IMR-90 (cell line): ENCODE data around the gene TRPM1. TPM values are rescaled to one million over a fixed set of nuclear protein-coding genes. Genes with fewer than 3 reads are reported as not detected.

Experiments
- ATAC-seq: fragments of 200-7000 bp; cut with Tn5 transposase; 2 replicates; pipeline ENCODE4 v1.9.1; 2020; ENCODE audit warnings: low read depth, mild to moderate bottlenecking, moderate library complexity
- BruUV-seq: library from RNA; stranded (reverse); fragments of 400-500 nt; replicated peaks from 2 replicates; lab custom pipeline; 2021; lab: Mats Ljungman, UMichigan
- CTCF ChIA-PET: fragments of 300-600 bp; formaldehyde crosslinking; extraction: SDS; loops from one replicate; lab custom pipeline; 2021; ENCODE audit warnings: antibody characterized with exemption; lab: Yijun Ruan, JAX
- POLR2A ChIA-PET: fragments of 300-600 bp; sonication (Branson Sonifier 250); formaldehyde crosslinking; loops from one replicate; lab custom pipeline; 2022; ENCODE audit warnings: antibody characterized with exemption; ENCODE audit not compliant: unreplicated experiment; lab: Charles Lee
- DNase-seq: peaks from one replicate; pipeline ENCODE4 v3.0.0; 2013
- H2AFZ ChIP-seq: replicated peaks from 2 replicates; pipeline ENCODE3; 2013; ENCODE audit warnings: low read length, mild to moderate bottlenecking; ENCODE audit not compliant: poor library complexity
- H2AK5ac ChIP-seq: 2 replicates; pipeline ENCODE4 v1.6.1; 2013; ENCODE audit warnings: low read depth, low read length, inconsistent platforms
- H2AK9ac ChIP-seq: replicated peaks from 2 replicates; pipeline ENCODE3; 2013; ENCODE audit warnings: mild to moderate bottlenecking, low read depth, low read length, moderate library complexity; ENCODE audit not compliant: poor library complexity
- H2BK120ac ChIP-seq: 2 replicates; pipeline ENCODE4 v1.6.1; 2013; ENCODE audit warnings: low read depth, low read length, inconsistent platforms
- H2BK15ac ChIP-seq: 3 replicates; pipeline ENCODE4 v1.6.1; 2013; ENCODE audit warnings: low read depth, low read length, inconsistent platforms
- H2BK20ac ChIP-seq: 2 replicates; pipeline ENCODE4 v1.6.1; 2013; ENCODE audit warnings: low read depth, mild to moderate bottlenecking, inconsistent platforms, low read length, moderate library complexity
- H2BK5ac ChIP-seq: 2 replicates; pipeline ENCODE4 v1.6.1; 2013; ENCODE audit warnings: mild to moderate bottlenecking, low read depth, low read length, inconsistent platforms; ENCODE audit not compliant: poor library complexity, severe bottlenecking
- H3K14ac ChIP-seq: replicated peaks from 2 replicates; pipeline ENCODE4 v1.6.1; 2013; ENCODE audit warnings: low read depth, low read length, inconsistent platforms
- H3K18ac ChIP-seq: 2 replicates; pipeline ENCODE4 v1.6.1; 2013; ENCODE audit warnings: low read depth, low read length, control low read depth
- H3K23ac ChIP-seq: 2 replicates; pipeline ENCODE4 v1.6.1; 2013; ENCODE audit warnings: low read depth, low read length, inconsistent platforms
- H3K27ac ChIP-seq: 2 replicates; pipeline ENCODE4 v1.5.1; 2013; ENCODE audit warnings: mild to moderate bottlenecking, control low read depth, low read length; ENCODE audit not compliant: insufficient read depth
- H3K27me3 ChIP-seq: 2 replicates; pipeline ENCODE4 v1.6.1; 2013; ENCODE audit warnings: low read length; ENCODE audit not compliant: control insufficient read depth, insufficient read depth
- H3K36me3 ChIP-seq: 2 replicates; pipeline ENCODE4 v1.6.1; 2013; ENCODE audit warnings: low read length, mixed read lengths; ENCODE audit not compliant: control insufficient read depth, insufficient read depth
- H3K4ac ChIP-seq: 2 replicates; pipeline ENCODE4 v1.6.1; 2013; ENCODE audit warnings: low read depth, low read length, inconsistent platforms
- H3K4me1 ChIP-seq: 2 replicates; pipeline ENCODE4 v1.6.1; 2013; ENCODE audit warnings: low read length, mixed read lengths; ENCODE audit not compliant: control insufficient read depth, insufficient read depth
- H3K4me2 ChIP-seq: 2 replicates; pipeline ENCODE4 v1.6.1; 2013; ENCODE audit warnings: low read depth, mild to moderate bottlenecking, control low read depth, low read length, moderate library complexity
- H3K4me3 ChIP-seq: 2 replicates; pipeline ENCODE4 v1.5.1; 2013; ENCODE audit warnings: low read depth, mild to moderate bottlenecking, control low read depth, low read length, moderate library complexity; ENCODE audit not compliant: insufficient read depth
- H3K56ac ChIP-seq: 2 replicates; pipeline ENCODE4 v1.6.1; 2013; ENCODE audit warnings: low read length, inconsistent platforms; ENCODE audit not compliant: insufficient read depth; ENCODE audit errors: extremely low read depth
- H3K79me1 ChIP-seq, 2 experiments: 2 replicates each; pipeline ENCODE4 v1.6.1; 2013; ENCODE audit warnings: low read length in 2 of 2, inconsistent platforms in 1 of 2, low read depth in 1 of 2
- H3K9ac ChIP-seq: 2 replicates; pipeline ENCODE4 v1.6.1; 2013; ENCODE audit warnings: low read depth, low read length, control low read depth
- H3K9me1 ChIP-seq: 2 replicates; pipeline ENCODE4 v1.6.1; 2013; ENCODE audit warnings: low read length, inconsistent platforms; ENCODE audit not compliant: insufficient read depth
- H3K9me3 ChIP-seq: 2 replicates; pipeline ENCODE4 v1.6.1; 2013; ENCODE audit warnings: low read length; ENCODE audit not compliant: control insufficient read depth, insufficient read depth
- H4K20me1 ChIP-seq: 2 replicates; pipeline ENCODE4 v1.6.1; 2013; ENCODE audit warnings: low read length, inconsistent platforms; ENCODE audit not compliant: insufficient read depth
- H4K5ac ChIP-seq: 2 replicates; pipeline ENCODE4 v1.6.1; 2013; ENCODE audit warnings: mild to moderate bottlenecking, low read depth, low read length, control low read depth
- H4K8ac ChIP-seq, 2 experiments: 2 replicates each; pipeline ENCODE4 v1.6.1; 2013; ENCODE audit warnings: low read depth in 2 of 2, low read length in 2 of 2, control low read depth in 1 of 2, inconsistent platforms in 1 of 2
- H4K91ac ChIP-seq: 2 replicates; pipeline ENCODE4 v1.6.1; 2013; ENCODE audit warnings: low read depth, low read length, inconsistent platforms; ENCODE audit not compliant: insufficient read depth
- CEBPB ChIP-seq: IDR thresholded peaks from 2 replicates; pipeline ENCODE4 v1.6.1; 2012; ENCODE audit warnings: low read depth, low read length, improper control_type of control experiment
- MAFK ChIP-seq: IDR thresholded peaks from 2 replicates; pipeline ENCODE4 v1.6.1; 2012; ENCODE audit warnings: low read depth, low read length, improper control_type of control experiment
- MAZ ChIP-seq: IDR thresholded peaks from 2 replicates; pipeline ENCODE4 v1.6.1; 2012; ENCODE audit warnings: low read depth, mild to moderate bottlenecking, low read length, improper control_type of control experiment, moderate library complexity, borderline replicate concordance
- POLR2A ChIP-seq: IDR thresholded peaks from 2 replicates; pipeline ENCODE4 v1.6.1; 2012; ENCODE audit warnings: mild to moderate bottlenecking, low read depth, low read length
- RAD21 ChIP-seq: IDR thresholded peaks from 2 replicates; pipeline ENCODE4 v1.6.1; 2012; ENCODE audit warnings: low read length, improper control_type of control experiment
- WGBS, 2 experiments: methylation state at CpG; one replicate each; pipeline versions ENCODE4 v1.1.5 to v1.1.7; 2013; ENCODE audit warnings: missing lambda C conversion rate in 2 of 2; ENCODE audit not compliant: insufficient read length in 1 of 2; ENCODE audit errors: extremely low coverage in 2 of 2; 5-methylcytosine and 5-hydroxymethylcytosine counted together
- dilution Hi-C: fragments of 300-500 bp; cut with HindIII; formaldehyde crosslinking; loops from one replicate; pipeline ENCODE4 v1.14.3; 2018; ENCODE audit warnings: low sequenced_read_pairs; ENCODE audit not compliant: unreplicated experiment
- in situ Hi-C: fragments of 300-500 bp; cut with MboI; formaldehyde crosslinking; loops from 3 replicates; pipeline ENCODE4 v1.14.3; 2019; ENCODE audit warnings: low sequenced_read_pairs, inconsistent platforms, mixed read lengths
- intact Hi-C: fragments of 100-400 bp; cut with micrococcal nuclease; formaldehyde crosslinking; loops from 2 replicates; pipeline ENCODE4 v1.10.0; 2022
- polyA plus RNA-seq, 3 experiments: library from polyadenylated mRNA; depleted of rRNA; stranded (reverse); fragments of >200 nt; gene quantifications; 2 replicates each; pipeline ENCODE4 v1.2.3, GENCODE V29; 2012; ENCODE audit warnings: low replicate concordance in 1 of 3
- total RNA-seq: library from RNA; depleted of rRNA; stranded (reverse); fragments of >200 nt; gene quantifications from 2 replicates; pipeline ENCODE4 v1.2.3, GENCODE V29; 2012
- TF ChIP-seq, protein P1 (sequence below): fragments of 150-350 bp; IDR thresholded peaks from 2 replicates; pipeline ENCODE4 v1.6.1; 2016; ENCODE audit warnings: low read depth, mild to moderate bottlenecking, low read length, moderate library complexity, borderline replicate concordance

The TRPM1 gene
- total and polyA plus RNA-seq, 2 of the 4 experiments (the other 2 are of a cell fraction) = not detected

DNA sequence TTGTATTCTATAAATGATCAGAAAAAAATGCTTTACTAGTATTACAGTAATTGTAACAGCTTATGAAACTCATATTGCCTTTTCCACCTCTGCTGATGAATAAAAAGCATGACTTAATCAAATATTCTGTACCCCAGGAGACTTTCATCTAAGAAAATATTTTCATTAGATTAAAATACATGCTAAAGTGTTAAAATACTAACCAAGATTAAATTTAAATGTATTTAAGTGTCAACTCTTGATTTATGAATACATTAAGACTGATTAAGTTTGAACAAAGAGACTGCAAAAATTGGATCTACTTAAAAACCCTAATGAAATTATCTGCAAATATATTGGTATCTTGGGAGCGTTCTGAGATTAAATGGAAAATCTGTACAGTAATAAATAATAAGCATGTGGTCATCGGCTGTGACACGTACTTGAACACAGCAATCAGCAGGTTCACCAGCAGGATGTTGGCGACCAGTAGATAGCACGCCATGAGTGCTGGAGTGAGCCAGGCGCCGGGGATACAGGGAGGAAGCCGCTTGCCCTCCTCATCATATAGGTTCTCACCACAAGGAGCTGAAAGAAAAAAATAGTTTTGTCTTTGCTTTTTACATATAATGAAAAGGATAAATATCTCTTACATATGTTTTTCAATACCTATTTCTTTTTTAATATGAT lies 73.5 kb downstream of the TRPM1 start:
- no peak overlapping the region for H2AK9ac ChIP-seq
- no peaks in the 10 kb centered on the region for H3K27me3 ChIP-seq
- H2BK20ac ChIP-seq = peak overlapping the region; percentile 5; the same call in 1 of the 2 replicates
- TF ChIP-seq POLR2A = no peak
- no peak for TF ChIP-seq MAZ
- no peak for TF ChIP-seq RAD21
- no peak for TF ChIP-seq CEBPB
- TF ChIP-seq MAFK = no peak
- TF ChIP-seq, protein P1, sequence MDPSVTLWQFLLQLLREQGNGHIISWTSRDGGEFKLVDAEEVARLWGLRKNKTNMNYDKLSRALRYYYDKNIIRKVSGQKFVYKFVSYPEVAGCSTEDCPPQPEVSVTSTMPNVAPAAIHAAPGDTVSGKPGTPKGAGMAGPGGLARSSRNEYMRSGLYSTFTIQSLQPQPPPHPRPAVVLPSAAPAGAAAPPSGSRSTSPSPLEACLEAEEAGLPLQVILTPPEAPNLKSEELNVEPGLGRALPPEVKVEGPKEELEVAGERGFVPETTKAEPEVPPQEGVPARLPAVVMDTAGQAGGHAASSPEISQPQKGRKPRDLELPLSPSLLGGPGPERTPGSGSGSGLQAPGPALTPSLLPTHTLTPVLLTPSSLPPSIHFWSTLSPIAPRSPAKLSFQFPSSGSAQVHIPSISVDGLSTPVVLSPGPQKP = no peak
- H4K20me1 ChIP-seq = no peaks in the 10 kb centered on the region
- H3K4me3 ChIP-seq = no peak overlapping the region
- H3K23ac ChIP-seq = no peak overlapping the region
- no peak overlapping the region for H3K9ac ChIP-seq
- H3K79me1 ChIP-seq = peaks cover 0 to 6% of the 10 kb centered on the region in 2 experiments; a peak in 1 of 4 replicates
- H4K8ac ChIP-seq = no peak overlapping the region
- no peak overlapping the region for H3K18ac ChIP-seq
- H3K14ac ChIP-seq = no peak overlapping the region
- H3K56ac ChIP-seq = no peak overlapping the region
- H2BK5ac ChIP-seq = no peak overlapping the region
- POLR2A ChIA-PET = no interaction called here
- peak overlapping the region; percentile 45 for H2AFZ ChIP-seq
- no peak for ATAC-seq
- H2AK5ac ChIP-seq = no peak overlapping the region
- in situ Hi-C loops (no loop called here), dilution Hi-C loops (no loop called here), intact Hi-C loops (no loop called here)
- no CpG with 5 or more reads among the region's 8 CpGs for WGBS, 2 experiments
- CTCF ChIA-PET = no interaction called here
- H3K4me2 ChIP-seq = no peak overlapping the region
- no peaks in the 10 kb centered on the region for H3K9me3 ChIP-seq
- BruUV-seq = no TSS peak
- H2BK120ac ChIP-seq = no peak overlapping the region
- peaks cover 19% of the 10 kb centered on the region for H3K4me1 ChIP-seq
- H4K91ac ChIP-seq = no peak overlapping the region; the same call in 1 of the 2 replicates
- no peak overlapping the region for H3K27ac ChIP-seq
- DNase-seq = no peak
- peaks cover 19% of the 10 kb centered on the region for H3K9me1 ChIP-seq
- no peak overlapping the region for H4K5ac ChIP-seq
- H3K4ac ChIP-seq = no peak overlapping the region
- H3K36me3 ChIP-seq = no peaks in the 10 kb centered on the region
- H2BK15ac ChIP-seq = no peak overlapping the region
